HG03571 (cell line): ENCODE results near the gene MYO16.
"Not testable (repeated sequence)": the region's sequence is repeated elsewhere in the genome, so short reads cannot be mapped to it uniquely, and the experiment has no call there.

Experiments used
- ATAC-seq: cut with Tn5 transposase; IDR thresholded peaks from one replicate; pipeline ENCODE4 v1.9.1; 2021; ENCODE audit not compliant: unreplicated experiment

MYO16 gene

GRCh38 chr13:109214393-109214792, 585.0 kb downstream of the MYO16 start:
- ATAC-seq = no peak

- ATAC-seq = no peak
These were observed 586.0 kb downstream of the MYO16 start for GRCh38 chr13:109215377-109215776.

- not testable (repeated sequence) for ATAC-seq
These were observed 588.1 kb downstream of the MYO16 start for GRCh38 chr13:109217510-109217909.

GRCh38 chr13:109220631-109221030, 591.2 kb downstream of the MYO16 start:
- no peak for ATAC-seq

GRCh38 chr13:109224033-109224432, 594.6 kb downstream of the MYO16 start:
- ATAC-seq = no peak

- no peak for ATAC-seq
These were observed 597.2 kb downstream of the MYO16 start for GRCh38 chr13:109226631-109227030.

- ATAC-seq = no peak
These were observed 598.0 kb downstream of the MYO16 start for GRCh38 chr13:109227344-109227940.

- no peak for ATAC-seq
These were observed 598.8 kb downstream of the MYO16 start for GRCh38 chr13:109228211-109228610.

- no peak for ATAC-seq
These were observed 602.5 kb downstream of the MYO16 start for GRCh38 chr13:109231888-109232287.

GRCh38 chr13:109233293-109233692, 603.9 kb downstream of the MYO16 start:
- ATAC-seq = peak; percentile 77

GRCh38 chr13:109235901-109236300, 606.5 kb downstream of the MYO16 start:
- no peak for ATAC-seq

GRCh38 chr13:109241160-109241559, 611.7 kb downstream of the MYO16 start:
- ATAC-seq = no peak

- ATAC-seq = no peak
These were observed 614.0 kb downstream of the MYO16 start for GRCh38 chr13:109243311-109243951.

- no peak for ATAC-seq
These were observed 615.2 kb downstream of the MYO16 start for GRCh38 chr13:109244566-109244965.

- ATAC-seq = no peak
These were observed 616.6 kb downstream of the MYO16 start for GRCh38 chr13:109246001-109246400.

- ATAC-seq = no peak
These were observed 620.5 kb downstream of the MYO16 start for GRCh38 chr13:109249780-109250528.

GRCh38 chr13:109251956-109252355, 622.5 kb downstream of the MYO16 start:
- ATAC-seq = no peak

- ATAC-seq = no peak
These were observed 623.9 kb downstream of the MYO16 start for GRCh38 chr13:109253316-109253715.

GRCh38 chr13:109254274-109254673, 624.9 kb downstream of the MYO16 start:
- ATAC-seq = no peak

GRCh38 chr13:109255141-109255856, 625.9 kb downstream of the MYO16 start:
- no peak for ATAC-seq
